HG03064 (cell line): ENCODE results near the gene RAB11FIP4.

Source experiments
- ATAC-seq: cut with Tn5 transposase; IDR thresholded peaks from one replicate; pipeline ENCODE4 v1.9.1; 2021; ENCODE audit warnings: low read depth; ENCODE audit not compliant: unreplicated experiment

Gene RAB11FIP4

DNA sequence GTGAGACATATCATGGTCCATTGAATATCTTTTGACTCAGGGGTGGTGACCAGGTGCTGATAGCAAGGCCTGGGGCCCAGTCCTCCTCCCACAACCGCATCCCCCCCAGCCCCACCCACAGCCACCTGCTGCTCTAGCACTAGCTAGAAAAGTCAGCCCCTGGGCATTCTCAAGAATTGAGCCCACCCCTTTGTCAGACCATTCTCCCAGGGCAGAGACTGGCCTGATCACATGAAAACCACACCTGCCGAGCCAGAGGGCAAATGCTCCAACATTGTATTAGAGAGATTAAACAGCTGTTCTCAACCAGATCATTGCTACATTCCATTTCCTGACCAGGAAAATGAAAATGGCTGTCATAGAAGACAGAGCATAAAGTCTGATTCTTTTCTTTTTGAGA, 62.4 kb downstream of the RAB11FIP4 start:
- ATAC-seq: no peak

DNA sequence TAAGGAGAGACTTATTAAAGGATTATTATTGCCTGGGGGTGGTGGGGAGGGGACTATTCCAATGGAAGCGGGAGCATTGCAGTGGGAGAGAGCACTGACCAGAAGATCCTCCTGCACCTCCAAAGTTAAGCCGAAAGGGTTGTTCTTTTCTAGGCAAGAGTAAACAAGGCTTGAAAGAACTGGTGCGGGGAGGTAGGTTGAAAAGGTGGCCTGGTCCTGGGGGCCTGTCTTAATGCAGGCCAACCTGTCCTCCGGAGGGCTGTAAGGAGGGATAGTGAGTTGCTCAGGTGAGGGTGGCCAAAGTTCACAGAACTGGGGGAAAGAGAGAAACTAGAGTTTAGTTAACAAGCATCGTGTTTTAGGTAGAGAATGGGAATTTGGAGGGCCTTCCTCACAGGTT, 65.3 kb downstream of the RAB11FIP4 start:
- no peak for ATAC-seq

DNA sequence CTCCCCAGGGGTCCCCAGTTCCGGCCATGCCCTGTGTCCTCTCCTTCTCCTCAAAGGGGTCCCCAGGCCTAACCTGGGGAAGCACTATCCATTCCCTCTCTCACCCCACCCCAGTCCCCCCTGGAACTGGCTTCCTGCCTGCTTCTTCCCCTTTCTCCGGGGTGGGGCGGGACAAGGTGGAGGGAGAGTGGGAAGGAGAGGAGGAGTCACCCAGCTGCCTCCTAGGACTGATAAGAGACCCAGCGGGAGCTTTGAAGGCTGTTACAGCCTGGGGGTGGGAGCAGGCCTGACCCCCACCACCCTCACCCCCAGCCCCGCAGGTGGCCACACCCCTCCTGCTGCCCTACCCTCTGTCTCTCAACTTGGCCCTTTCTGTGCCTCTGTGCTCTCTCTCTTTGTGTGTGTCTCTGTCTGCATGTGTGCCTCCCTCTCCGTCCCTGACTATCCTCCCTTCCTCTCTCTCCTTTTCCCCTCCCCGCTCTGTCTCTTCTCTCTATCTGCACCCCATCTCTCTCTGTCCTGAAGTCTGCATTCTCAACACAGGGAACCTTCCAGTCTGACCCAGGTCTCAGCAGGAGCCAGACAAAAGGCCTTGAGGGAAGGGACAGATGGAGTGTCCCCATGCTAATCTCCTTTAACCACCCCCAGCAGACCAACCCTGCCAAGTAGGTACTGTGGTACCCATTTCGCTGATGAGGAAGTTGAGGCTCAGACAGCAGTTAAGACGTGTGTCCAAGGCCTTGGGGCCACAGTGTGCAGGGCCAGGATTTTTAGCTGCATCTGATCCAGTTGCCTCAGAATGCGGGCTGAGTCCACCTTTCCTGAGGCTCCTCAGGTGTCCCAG, 66.1 kb downstream of the RAB11FIP4 start:
- no peak for ATAC-seq

DNA sequence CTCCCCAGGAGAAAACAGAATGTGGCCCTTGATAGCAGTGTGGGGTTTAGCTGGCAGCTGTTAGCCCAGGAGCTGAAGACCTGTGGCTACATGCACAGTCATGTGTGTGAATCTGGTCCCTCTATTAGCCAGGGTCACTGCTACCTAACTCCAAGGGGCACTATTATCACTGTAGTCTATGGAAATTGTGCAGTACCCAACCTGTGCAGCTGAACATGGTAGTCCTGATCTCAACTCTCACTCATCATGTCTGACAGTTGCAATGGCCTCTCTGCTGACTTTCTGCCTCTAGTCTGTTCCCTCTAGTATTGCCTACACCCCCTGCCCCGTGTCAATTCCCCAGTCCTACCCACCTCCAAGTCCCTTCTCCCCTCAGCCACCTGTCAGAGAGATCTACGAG, 67.4 kb downstream of the RAB11FIP4 start:
- ATAC-seq: no peak

DNA sequence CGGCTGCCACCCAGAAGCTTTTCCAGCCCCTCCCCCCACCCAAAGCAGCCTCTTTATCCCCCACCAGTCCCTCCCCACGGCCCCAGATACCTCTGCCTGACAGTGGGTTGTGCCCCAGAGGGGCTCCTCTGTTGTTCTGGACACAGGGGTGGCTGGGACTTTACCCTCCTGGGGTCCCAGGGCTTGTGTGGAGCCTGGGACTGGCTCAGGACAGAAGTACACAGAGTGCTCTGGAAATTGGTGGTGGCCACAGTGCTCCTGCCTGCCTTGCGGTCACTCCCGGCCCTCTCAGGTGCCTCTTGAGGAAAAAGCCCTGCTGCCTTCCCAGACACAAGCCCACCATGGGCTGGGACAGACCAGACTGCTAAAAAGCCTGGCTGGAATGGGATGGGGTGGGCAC, 68.2 kb downstream of the RAB11FIP4 start:
- ATAC-seq: no peak

DNA sequence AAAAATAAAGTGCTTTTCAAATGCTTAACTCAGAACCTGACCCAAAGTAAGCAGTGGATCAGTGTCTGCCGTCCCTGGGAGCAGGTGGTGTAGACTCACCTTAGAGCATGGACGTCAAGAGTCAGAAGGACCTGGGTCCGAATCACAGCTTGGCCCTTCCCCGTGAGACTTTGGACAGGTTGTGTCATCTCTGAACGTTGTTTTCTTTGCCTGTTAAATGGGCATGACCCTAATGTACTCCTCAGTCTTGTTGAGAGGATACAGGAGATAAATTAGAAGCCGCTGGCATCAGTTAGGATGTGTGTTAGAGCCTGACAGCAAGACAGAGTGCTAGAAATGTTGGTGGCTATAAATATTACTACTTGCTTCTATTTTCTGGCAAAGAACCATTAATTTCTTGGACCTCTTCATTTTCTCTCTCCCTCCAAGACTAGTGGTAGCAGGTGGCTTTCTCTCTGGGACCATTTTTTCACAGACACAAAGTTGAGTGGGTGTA, 68.8 kb downstream of the RAB11FIP4 start:
- ATAC-seq: no peak

DNA sequence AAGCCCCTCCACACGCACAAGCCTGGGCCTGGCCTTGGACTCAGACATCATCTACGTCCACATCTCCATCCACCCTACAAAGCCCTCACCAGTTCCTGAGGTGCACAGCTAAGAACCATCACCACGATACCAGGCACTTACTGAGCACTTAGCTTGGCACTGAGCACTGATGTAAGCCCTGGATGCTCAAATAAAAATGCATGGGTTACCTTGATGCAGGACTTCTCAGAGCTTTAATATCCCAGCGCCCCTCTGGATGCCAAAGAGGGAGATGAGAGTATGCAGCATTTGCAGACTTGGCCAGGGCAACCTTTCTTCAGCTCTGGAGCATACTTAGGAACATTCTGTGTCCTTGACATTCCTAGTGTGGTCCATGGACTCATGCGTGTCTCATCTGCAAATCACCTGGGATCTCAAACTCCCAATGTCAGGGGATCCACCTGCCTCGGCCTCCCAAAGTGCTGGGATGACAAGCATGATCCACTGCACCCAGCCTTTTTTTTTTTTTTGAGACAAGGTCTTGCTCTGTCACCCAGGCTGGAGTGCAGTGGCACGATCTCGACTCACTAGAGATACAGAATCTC, 69.8 kb downstream of the RAB11FIP4 start:
- ATAC-seq: no peak

DNA sequence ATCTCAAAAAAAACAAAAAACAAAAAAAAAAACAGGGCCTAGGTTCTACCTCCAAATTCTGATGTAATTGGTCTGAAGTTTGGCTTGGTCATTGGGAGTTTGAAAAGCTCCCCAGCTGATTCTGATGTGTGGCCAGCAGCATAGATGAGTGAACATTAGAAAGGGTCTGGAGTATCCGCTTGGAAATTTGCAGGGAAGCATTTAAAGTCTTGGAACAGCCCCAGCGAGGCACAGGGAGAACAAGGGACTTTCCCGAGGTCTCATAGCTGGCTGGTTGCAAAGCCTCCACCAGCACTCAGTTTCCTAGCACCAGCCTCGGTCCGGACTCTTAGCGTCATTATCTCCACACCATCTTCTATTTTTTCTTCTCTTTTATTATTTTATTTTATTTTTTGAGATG, 70.8 kb downstream of the RAB11FIP4 start:
- no peak for ATAC-seq

DNA sequence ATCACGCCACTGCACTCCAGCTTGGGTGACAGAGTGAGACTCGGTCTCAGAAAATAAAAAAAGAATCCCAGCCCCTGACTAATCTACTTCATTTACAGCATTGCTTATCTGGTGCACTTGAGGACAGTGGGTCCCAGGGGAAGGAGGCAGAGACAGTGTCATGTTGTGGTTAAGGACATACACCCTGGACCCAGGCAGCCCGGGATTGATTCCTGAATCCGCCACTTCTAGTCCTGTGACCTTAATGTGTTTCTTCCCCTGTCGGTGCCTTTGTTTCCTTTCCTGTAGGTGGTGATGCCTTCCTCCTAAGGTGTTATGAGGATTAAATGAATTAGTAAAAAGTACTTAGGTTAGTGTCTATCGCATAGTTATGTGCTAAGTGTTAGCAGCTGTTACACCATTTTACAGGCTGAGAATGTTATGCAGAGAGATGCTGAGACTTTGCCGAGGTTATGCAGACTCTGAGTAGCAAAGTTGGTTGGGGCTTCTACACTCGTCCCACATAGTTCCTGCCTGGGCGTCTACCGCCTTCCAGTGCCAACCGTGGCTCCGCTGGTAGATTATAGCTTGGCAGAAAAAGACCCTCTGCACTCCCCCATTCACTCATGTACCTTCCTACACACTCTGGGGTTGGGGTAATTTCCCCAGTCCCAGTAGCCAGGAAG, 74.8 kb downstream of the RAB11FIP4 start:
- ATAC-seq: no peak

DNA sequence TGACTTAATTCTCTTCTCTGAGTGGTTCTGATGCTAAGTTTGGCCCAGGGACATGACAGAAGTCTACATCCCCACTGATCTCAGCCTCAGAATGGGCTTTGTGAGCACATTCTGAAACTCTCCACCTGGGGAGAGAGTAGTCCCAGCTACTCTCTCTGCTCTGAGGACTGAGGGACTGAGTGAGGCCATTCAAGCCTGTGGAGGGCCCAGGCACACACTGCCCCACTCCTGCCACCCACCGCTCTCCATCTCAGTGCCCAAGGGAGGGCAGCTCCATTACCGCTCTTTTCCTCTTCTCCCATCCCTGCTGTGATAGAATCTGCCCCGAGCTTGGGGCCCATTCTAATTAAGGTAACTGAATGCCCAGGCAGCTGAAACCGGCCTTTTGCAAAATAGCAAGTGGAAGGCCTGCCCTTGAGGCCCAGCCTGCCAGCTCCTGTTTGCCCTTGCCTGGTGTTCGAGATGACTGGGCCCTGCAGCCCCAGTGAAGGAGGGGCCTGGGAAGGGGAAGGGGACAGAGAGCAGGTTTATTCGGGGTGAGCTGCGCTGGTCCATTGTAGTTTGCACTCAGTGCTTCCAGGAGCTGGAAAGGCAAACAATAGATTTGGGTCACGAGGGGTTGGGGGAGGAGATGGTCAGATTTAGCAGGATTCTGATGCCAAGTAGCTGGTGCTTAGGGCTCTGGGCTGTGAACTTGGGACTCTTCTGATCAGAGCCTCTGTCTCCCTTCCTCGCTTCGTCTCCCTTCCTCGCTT, 76.2 kb downstream of the RAB11FIP4 start:
- no peak for ATAC-seq

DNA sequence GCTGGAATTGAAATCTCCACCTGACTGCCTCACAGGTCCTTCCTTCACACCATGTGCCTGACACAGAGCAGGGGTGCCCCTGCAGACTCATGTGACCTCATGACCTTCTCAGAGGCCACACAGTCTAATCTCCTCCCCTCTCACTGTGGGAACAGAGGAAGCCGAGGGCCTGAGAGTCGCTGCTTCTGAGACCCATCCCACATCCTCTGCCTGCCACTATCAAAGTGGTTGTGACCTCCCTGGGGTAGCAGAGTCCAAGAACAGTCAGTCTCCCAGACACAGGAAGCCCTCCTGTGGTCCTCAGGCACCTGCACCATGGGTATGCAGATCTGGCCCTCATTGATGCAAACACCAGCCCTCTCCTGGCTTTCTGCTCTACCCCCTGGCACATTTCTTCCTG, 78.5 kb downstream of the RAB11FIP4 start:
- no peak for ATAC-seq

DNA sequence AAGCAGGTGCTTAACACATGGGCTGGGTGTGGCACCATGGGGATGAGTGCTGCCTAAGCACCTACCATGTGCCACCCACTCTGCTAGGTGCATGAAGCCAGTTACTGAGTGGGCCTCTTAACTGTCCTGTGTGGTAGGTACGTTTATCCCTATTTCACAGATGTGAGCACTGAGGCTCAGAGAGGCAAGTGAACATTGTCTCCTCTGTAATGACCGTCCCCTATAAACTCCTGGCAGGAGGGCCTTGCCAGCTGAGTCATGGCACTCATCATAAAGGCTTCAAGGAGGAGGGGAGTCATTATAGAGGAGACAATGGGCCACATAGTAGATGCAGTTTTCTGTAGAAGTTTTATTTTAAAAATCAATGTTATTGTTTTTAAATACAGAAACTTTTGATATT, 79.1 kb downstream of the RAB11FIP4 start:
- no peak for ATAC-seq

DNA sequence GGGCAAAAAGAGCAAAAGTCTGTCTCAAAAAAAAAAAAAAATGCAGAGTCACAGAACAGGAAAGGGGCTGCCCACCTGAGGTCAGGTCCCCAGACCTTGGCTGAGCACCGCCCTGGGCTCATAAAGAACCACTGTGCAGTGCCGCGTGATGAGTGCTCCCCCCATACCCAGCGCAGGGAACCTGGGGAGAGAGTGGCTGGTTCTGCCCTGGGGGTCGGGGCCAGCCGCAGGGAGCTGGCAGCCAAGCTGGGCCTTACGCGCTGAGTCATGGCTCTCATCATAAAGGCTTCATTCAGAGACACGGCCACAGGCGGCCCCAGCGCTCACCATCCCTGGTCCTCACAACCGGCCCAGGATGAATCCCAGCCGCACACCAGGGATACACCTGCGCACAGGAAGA, 80.7 kb downstream of the RAB11FIP4 start:
- no peak for ATAC-seq

DNA sequence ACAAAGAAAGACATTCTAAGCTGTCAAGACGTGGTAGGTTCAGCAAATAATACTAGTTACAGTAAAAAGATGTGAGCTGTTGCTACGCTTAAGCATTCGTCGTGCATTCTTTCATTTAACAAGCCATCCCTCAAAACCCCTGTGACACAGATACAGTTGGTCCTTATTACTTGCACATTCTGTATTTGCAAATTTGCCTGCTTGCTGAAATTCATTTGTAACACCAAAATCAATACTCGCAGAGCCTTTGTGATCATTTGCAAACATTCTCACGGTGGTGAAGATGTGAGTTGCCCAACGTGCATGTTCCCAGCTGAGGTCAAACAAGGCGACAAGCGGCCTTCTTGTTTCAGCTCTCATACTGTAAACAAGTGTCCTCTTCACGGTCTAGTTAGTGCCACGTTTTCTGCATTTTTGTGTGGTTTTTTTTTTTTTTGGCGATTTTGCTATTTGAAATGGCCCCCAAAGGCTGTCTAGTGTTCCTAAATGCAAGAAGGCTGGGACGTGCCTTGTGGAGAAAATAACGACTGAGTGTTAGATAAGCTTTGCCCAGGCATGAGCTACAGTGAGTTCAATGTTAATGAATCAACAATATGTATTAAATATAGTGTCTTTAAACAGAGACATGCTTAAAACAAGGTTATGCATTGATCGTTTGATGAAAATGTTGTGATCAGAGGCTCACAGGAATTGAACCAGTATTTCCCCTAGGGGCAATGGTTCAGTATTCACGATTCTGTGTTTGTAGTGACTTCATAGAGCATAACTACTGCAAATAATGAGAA, 84.1 kb downstream of the RAB11FIP4 start:
- no peak for ATAC-seq

DNA sequence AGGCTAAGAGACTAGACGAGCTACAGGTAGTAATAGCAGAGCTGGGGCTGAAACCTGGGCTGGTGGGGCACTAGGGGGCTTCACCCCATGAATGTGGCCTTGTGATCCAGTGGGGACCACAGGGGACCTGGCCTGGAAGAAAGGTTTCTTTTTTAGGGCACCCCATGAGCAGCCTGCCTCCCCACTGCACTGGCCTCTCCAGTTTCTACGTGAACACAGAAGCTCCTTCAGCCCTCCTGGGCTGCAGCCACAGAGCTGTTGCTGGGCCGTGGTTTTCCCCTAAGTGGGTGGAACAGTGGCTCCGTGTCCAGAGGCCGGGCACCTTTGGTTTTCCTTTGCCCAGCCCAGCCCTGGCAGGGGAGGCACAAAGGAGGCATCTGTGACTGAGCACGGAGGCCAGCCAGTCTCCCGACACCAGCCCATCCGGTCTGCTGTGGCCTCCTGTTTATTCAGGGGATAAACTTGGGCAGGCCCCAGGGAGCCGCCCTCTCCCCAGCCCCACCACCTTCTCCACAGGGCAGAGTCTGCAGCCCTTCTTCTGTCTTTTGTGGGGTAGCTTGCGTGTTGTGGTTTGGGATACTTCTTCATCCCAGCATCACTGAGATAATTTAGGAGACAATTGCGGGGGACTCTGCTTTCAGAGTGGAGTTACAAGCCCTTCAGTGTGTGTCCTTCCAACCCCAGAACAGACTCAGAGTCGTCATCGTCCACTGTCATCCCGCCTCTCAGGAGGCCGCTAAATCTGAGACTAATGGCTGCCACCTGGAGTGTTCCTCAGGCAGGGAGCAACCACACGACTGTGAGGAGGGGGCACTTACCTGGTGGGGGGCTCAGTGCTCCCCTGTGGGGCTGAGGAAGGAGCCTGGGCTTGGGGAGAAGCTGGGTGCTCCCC, 85.3 kb downstream of the RAB11FIP4 start:
- ATAC-seq: no peak

DNA sequence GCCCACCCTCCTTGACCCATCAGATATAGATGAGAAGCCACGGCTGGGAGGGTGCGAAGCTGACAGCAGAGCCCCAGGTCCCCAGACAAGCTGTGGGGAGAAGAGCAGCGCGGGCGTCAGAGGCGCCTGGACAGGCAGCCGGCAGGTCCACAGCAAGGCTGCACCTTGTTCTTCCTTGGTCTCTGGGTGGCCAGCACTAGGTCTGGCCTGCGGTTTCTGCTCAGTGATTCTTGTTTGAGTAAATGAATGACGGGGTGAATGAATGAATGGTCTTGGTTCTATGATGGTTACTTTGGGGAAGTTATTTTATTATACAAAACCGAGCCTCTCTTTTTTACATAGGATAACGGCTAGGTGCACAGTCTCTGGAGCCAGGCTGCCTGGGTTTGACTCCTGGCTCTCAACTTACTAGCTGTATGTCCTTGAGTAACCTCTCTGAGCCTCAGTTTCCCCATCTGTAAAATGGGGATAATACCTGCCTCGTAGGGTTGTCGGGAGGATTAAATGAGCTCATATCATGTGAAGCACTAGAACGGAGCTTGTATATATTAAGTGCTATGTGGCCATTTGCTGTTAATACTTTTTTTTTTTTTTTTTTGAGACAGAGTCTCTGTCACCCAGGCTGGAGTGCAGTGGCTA, 86.1 kb downstream of the RAB11FIP4 start:
- ATAC-seq: no peak

DNA sequence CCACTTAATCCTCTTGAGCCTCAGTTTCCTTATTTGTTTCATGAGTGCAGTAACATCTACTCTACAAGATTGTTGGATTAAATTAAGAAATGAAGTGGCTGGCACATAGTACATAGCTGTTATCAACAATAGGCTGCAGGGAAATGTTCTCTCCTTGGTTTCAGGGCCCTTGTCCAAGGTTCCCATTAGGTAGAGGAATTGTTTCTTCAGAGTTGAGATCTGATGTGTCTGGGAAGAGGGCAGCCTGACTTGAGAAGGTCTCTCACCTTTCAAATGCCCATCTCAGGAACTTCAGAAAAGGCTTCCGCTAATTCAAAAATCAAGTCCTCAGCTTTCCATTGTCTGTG, 87.6 kb downstream of the RAB11FIP4 start:
- no peak for ATAC-seq

DNA sequence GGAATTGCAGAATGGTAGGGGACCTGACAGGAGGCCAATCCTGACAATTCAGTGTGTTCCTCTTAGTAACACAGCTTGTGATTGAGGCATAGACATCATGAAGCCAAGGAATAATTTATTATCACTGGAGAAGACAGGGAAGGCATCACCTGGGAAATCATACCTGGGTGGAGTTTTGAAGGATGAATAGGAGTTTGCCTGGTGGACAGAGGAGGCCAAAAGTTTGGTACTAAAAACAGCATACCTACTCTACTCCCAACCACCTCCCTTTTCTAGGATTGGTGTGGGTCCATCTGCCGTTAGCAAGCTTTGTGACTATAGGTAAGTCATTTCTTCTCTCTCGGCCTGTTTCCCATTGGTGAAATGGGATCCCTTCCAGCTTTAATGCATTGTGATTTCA, 88.0 kb downstream of the RAB11FIP4 start:
- ATAC-seq: no peak

DNA sequence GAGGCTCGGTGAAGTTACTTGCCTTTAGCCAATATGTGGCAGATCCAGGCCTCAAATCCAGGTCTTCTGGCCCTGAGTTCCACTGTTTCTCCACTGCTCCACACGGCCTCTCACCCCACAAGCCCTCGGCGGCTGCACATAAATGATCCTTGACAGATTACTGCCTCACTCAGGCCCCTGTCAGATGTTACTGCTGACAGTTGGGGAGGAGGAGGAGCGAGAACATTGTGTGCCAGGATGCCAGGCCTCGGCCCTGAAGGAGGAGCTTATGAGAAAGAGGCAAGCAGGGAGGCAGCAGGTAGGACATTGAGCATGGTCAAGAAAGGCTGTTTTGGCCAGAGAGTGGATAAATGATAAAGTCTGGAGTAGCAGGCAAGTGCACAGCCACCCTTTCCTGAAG, 88.6 kb downstream of the RAB11FIP4 start:
- ATAC-seq: no peak
